Epidermal melanocyte (primary cell): ENCODE data around the gene ZNF197.
"Not testable (repeated sequence)": the region's sequence is repeated elsewhere in the genome, so short reads cannot be mapped to it uniquely, and the experiment has no call there.

ENCODE experiments used
- DNase-seq: peaks from one replicate; pipeline ENCODE4 v3.0.0; 2011; ENCODE audit warnings: low spot score; ENCODE audit not compliant: insufficient read length

ZNF197 gene

DNA sequence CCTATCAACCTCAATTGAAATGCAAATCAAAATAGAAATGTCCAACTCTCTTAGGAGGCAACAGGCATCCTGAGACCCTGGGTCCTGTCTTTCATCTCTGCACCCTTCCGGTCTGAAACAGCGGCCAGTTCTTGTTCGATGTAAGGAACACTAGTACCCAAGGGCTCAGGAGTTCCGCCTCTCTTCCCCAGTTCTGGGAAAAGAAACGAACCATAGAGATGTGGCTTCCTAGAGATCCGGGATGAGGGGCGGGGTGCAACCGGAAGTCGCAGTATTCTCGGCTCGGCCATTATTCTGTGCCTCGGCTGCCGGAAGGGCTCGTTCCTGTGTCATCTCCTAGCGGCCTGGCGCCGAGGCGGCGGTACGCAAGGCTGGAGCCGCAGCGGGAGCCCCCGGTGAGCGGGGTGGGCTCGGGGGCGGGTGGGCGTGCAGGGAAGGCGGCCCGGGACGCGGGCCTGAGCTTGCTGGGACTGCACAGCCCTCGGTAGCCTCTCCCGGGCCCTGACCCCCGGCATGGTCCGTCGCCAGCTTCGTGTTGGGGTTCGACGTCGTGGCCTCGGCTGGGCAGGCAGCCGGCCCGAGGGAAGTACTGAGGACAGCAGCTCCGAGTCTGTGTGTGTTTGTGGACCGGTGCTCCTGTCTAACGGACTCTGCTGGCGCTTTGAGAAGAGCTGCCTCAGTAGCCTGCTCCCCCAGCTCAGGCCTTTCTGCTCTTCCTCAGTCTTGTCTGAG is at the start of gene ZNF197:
Gene ZNF197 (plus strand): TSS at position 288 of the 732 bp plus-strand sequence. CDS start 4,119 bp downstream, outside the sequence.
- peak; percentile 84 for DNase-seq

DNA sequence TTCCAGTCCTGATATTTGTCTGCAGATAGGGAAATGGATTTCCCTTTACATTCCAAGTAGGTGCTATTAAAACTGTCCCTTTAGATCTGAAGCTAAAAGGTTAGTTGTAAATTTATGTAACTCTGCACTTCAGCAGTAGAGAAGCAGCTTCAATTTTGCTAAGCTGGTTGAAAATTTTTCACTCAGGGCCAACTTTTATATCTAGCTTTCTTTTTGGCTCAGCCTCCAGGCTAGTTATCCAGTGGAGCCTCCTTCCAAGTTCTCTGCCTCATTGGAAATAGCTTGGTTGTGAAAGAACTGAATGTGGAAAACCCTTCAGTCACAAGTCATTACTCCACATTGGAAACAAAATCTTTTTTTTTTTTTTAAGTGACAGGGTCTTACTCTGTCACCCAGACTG is 48.2 kb upstream of the ZNF197 start:
- no peak for DNase-seq

DNA sequence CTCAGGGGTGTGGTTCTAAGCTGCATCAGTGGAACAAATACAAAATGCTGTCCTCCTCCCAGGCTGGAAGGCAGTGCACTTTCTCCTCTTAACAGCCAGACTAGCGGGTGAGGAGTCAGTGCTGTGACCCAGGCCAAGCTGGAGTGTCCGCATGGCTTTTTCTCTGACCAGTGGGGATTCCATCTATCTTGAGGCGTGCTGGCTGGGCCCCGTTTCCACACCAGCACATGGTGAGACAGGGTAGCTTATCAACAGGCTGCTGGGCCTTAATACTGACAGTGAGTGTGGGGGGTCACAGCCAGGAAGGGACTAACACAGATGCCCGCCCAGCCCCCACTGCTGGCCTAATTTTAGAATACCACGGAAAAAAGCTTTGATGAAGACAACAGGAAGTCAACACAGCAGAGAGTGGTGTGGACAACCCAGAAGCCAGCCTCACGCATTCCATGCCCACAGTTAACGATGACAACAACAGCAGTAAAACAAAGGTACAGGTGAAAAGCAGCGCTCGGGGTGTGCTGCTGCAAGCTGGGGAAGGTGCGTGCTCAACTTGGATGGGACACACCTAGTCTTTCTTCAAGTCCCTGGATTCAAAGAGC is 47.4 kb upstream of the ZNF197 start:
- DNase-seq = not testable (repeated sequence)

DNA sequence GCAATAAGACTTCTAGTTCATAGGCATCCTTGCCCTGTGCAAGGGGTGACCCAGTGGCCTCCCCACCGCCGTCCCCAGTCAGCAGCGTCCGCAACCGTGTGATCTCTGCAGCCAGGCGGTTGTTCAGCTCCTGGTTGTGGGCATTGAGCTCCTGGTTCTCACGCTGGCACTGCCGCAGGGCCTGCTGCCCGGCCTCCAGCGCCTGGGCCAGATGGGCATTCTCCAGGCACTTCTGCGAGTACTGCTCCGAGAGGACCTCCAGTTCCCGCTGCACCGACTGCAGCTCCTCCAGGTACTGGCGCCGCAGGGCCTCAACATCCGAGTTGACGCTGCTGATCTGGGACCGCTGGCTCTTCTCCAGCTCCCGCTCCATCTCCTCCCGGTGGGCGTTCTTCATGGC is 46.5 kb upstream of the ZNF197 start:
- not testable (repeated sequence) for DNase-seq

DNA sequence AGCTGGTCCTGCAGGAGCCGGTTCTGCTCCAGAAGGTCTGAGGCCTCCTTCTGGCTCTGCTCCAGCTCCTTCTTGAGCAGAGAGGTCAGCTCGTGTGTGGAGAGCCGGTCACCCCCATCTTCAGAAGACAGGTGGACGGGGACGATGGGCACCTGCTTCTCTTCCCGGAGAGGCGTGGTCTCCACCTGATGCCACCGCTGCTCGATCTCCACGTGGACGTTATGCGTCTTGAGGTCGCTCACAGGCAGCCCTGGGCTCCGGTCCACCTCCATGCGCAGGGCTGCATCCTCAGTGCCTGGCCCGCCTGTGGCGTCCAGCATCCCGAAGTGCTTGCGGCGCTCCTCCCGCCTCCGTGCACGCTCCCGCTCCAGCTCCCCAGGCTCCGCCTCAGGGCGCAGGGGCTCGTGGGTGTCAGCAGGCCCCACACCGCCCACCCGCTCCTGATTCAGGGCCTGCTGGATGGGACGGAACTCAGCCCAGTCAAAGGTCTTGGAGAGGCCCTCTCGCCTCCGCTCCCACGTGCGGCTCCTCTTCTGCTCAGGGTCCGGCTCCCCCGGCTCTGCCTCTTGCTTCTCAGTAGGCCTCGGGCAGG is 45.8 kb upstream of the ZNF197 start:
- not testable (repeated sequence) for DNase-seq

DNA sequence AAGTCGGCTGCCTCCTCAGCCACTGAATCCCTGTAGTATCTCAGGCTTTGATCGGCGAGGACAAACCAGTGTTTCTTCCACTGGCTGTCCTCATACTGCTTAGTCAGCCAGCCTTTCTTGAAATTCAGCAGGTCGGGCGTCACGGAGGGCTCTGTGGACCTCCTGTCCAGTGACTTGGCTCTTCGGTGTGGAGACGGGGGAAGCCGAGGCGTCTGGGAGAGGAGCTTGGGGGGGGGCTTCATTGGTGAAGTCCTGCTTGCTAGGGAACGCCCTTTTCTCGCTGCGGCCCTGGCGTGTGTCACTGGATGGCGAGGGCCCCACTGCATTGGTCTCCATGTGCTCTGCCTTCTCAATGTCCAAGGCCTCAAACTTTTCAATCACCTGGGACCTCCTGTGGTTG is 45.1 kb upstream of the ZNF197 start:
- not testable (repeated sequence) for DNase-seq

DNA sequence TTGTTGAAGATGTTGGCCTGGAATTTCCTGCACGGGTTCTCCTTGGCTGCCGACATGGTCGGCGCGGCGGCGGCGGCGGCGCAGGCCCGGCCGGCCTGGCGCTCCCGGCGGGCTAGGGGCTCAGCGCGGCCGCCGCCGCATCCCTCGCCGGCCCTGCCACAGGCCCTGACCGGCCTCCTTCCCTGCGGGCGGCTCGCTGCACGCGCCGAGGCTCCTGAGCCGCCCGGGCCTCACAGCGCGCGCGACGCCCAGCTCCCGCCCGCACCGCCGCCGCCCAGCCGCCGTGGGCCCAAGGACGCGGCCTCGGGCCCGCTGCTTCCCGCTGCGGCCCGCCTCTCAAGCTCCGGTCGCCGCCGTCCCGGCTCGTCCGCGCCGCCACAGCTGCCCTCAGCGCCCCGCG is 43.9 kb upstream of the ZNF197 start:
- DNase-seq = not testable (repeated sequence)

DNA sequence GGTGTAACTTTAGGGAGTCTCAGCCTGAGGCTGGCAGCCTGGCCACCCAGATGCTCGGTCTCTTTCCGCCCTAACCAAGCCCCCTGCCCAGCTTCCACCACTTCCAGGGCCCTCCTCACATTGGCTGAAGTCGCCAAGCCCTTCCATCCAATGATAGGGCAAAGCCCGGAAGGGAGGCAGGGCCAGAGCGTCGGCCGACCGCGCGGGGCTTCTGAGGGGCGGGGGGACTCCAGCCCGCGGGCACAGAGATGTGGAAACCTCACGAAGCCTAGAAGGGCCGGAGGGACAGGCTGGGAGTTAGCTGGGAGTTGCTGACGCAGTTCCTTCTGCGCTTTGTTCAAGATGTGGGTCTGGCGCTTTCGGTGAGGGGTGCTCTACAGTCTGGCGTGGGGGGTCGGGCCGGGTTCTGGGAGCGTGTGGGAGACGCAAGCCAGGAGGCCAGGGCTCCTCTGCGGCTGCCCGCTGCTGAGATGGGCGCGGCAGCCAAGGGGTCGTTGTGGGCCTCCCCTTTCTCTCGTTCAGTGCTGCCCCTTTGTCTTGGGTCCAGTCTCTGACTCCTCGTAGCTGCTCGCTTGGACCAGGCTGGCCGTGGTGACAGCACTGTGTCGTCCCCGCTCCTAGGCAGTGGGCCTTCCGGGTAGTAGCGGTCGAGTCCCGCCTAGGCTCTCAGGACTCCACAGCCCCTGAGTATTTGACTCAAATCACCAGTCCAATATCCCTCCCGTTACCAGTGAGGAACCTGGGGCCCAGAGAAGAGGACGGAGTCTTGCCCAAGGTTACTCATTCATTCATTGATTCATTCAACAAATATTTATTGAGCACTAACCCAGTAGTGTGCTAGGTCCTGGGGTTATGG is 40.0 kb upstream of the ZNF197 start, which contains the start of gene ZNF660:
Gene ZNF660 (plus strand): TSS at position 319 of the 856 bp plus-strand sequence. CDS start 9,230 bp downstream, outside the sequence.
- DNase-seq = peak; percentile 58

DNA sequence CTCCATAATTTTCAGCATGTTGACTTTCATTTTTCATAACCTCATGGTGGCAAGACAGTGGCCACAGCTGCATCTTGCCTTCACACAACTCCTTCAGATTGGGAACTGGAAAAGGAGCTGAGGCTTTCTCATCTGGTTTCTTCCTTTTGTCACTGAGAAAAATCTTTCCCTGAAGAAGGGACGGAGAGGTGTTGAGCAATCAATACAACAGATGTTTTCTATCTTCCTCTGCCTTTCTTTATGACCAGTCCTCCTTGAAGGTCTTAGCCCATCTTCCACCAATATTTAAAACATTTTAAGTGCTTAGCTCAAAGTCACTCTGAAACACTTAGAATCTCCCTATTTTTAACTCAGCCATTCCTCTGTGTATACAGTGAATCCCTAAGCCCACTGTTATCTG is 28.2 kb upstream of the ZNF197 start:
- DNase-seq = peak; percentile 37

DNA sequence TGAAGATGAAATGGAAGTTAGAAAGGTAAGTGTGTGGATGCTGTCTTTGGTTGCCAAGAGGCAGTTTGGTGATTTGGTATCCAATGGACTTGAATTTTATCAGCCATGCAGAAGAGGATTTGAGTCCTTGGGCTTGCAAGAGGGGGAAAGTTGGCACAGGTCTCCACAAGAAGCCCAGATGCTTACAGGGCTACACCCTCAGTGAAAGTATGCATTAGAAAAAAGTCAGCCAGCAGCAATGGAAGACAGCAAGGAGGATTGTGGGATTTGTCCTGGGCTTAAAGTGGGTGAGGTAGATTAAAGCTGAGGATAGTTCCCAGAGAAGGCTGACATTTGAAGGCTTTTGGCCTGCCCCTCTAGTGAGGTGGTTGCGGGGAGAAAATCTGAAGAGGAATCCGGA is 23.1 kb upstream of the ZNF197 start:
- no peak for DNase-seq

DNA sequence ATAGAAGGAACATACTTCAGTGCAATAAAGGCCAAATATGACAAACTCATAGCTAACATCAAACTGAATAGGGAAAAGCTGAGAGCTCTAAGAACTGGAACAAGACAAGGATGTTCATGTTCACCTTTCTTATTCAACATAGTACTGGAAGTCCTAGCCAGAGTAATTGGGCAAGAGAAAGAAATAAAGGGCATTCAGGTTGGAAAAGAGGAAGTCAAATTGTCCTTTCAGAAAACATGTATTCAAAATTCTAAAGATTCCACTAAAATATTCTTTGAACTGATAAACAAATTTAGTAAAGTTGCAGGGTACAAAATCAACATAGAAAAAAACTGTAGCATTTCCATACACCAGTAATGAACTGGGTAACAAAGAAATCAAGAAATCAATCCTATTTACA is 12.2 kb upstream of the ZNF197 start:
- DNase-seq = no peak

DNA sequence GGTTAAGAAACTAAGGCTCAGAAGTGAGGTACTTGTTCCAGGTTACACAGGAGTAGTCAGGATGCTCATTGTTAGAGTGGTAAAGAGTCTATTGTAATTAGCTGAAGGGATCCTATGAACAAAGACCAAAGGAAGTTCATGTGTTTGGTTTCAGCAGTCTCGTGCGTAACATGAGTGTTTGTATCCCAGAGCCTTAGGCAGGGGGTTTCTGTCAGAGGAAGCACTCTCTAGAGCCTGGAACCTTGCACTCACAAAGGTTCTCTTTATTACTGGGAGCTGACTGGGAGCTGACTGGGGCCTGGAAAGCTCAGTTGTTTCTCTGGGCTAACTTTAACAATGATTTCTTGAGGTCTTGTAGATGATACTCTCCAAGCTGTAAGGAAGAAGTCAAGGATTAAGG is 3.9 kb downstream of the ZNF197 start:
- no peak for DNase-seq

DNA sequence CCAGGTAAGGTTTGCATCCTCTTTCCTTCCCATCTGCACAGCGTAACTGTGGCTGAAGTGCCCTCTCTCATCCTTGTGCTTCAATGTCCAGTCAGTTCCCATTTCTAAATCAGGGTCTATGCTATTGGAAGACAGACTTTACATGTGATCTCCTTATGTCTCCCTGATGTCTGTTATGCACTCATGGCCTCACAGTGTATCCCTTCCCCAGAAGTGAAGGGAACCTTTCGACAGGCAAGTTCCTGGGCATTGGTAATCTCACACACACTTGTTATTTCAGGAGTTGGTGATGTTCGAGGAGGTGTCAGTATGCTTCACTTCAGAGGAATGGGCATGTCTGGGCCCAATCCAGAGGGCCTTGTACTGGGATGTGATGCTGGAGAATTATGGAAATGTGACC is 7.4 kb downstream of the ZNF197 start:
- DNase-seq = no peak

DNA sequence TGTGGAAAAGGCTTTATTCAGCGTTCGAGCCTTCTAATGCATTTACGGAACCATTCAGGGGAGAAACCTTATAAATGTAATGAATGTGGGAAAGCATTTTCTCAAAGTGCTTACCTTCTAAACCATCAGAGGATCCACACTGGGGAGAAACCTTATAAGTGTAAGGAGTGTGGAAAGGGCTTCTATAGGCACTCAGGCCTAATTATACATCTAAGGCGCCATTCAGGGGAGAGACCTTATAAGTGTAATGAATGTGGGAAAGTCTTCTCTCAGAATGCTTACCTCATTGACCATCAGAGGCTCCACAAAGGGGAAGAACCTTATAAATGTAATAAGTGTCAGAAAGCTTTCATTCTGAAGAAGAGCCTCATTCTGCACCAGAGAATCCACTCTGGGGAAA is 17.5 kb downstream of the ZNF197 start:
- no peak for DNase-seq

DNA sequence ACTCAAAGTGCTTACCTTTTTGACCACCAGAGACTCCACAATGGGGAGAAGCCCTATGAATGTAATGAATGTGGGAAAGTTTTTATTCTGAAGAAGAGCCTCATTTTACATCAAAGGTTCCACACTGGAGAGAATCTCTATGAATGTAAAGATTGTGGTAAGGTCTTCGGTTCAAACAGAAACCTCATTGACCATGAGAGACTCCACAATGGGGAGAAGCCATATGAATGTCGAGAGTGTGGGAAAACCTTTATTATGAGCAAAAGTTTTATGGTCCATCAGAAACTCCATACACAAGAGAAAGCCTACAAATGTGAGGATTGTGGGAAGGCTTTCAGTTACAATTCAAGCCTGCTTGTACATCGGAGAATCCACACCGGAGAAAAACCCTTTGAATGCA is 18.2 kb downstream of the ZNF197 start:
- DNase-seq = no peak

DNA sequence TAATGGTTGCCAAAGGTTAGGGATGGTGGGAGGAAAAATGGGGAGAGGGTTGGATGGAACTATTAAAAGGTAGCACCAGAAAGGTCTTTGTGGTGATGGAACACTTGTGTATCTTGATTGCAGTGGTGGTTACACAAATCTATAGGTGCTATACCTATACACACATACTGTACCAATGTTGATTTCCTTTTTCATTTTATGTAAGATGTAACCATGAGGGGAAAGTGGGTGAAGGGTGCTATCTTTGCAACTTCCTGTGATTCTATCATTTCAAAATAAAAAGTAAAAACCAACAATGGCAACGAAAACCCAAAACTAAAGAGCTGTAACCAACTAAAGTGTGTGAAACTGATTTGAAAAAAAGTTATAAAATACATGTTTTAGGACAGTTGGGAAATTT is 22.9 kb downstream of the ZNF197 start:
- no peak for DNase-seq

DNA sequence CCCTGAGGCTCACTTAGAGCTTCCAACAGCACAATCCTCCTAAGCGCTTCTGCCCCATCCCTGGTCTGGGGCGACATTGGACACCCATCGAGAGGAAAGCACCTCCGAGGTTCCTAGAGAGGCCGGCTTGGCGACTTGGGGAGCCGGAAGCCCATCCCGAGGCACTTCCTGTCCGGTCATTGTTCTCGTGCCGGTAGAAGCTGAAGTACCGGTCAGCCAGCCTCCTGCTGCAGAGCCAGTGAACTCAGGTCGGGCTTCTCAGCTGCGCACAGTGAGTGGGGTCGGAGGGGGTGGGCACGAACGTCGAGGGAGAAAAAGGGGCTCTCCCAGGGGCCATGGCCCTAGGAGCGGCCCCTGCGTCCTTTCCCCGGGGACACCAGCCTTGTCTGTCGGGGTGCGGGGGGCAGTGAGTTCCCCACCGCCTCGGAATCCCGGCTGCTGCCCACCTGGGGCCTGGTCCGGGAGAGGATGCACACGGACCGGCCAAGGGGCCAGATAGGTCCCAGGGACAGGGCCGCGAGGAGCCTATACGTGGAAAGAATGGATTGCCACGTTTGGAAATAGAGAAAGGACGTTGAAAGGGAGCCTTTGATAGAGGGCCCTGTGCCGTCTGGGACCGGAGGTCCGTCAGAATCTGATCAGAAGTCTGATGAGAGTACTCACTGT is 23.9 kb downstream of the ZNF197 start, which contains the start of gene ZNF35:
Gene ZNF35 (plus strand): TSS at position 169 of the 666 bp plus-strand sequence. CDS start 2,336 bp downstream, outside the sequence.
- DNase-seq = peak; percentile 82

DNA sequence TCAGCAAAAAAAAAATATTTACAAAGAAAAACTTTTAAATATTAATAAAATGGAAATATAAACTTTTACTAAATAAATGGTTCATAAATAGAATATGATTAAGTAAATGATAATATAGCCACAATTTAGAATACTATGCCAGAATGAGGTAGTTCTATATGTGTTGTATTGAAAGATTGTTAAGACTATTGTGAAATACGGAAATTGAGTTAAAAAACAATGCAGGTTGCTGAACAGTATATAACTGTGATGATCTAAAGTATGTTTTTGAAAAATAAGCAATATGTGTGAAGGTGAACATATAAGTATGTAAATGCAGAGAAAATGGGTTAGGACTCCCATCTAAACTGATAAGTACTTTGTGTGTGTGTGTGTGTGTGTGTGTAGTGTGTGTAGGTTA is 24.9 kb downstream of the ZNF197 start:
- DNase-seq = no peak

DNA sequence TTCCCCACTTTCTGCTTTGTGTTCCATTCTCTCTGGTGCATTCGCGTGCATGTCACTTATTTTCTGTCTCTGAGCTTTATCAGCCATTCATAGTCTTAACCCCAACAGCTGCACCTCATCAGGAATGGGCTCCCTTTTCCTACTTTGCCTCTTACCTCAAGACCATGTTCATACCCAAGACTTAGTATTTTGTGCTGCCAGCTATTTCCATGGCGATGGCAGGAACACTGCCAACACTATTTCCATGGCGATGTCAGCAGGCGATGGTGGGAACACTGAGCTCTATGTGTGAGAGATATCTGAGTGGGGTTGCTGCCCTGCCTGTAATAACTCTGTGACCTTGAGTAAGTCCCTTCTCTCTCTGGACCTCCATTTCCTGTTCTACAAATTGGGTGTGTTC is 29.2 kb downstream of the ZNF197 start:
- no peak for DNase-seq

DNA sequence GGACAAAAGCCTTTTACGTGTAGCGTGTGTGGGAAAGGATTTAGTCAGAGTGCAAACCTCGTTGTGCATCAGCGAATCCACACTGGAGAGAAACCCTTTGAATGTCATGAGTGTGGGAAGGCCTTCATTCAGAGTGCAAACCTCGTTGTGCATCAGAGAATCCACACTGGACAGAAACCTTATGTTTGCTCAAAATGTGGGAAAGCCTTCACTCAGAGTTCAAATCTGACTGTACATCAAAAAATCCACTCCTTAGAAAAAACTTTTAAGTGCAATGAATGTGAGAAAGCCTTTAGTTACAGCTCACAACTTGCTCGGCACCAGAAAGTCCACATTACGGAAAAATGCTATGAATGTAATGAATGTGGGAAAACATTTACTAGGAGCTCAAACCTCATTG is 34.2 kb downstream of the ZNF197 start:
- no peak for DNase-seq

DNA sequence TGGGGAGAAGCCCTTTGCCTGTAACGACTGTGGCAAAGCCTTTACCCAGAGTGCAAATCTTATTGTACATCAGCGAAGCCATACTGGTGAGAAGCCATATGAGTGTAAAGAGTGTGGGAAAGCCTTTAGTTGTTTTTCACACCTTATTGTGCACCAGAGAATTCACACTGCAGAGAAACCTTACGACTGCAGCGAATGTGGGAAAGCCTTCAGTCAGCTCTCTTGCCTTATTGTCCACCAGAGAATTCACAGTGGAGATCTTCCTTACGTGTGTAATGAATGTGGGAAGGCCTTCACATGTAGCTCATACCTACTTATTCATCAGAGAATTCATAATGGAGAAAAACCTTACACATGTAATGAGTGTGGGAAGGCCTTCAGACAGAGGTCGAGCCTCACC is 34.6 kb downstream of the ZNF197 start:
- no peak for DNase-seq
